Astrocyte (in vitro differentiated cells and primary cell): Measurements from ENCODE around the gene CROCC2.

Experiments used
- EZH2 ChIP-seq: IDR thresholded peaks from 2 replicates; pipeline ENCODE4 v1.6.1; 2012; ENCODE audit warnings: mild to moderate bottlenecking, low read length, inconsistent platforms; ENCODE audit not compliant: insufficient read depth
- TF ChIP-seq, protein P1 (sequence below): IDR thresholded peaks from 2 replicates; pipeline ENCODE4 v1.5.1; 2011; ENCODE audit warnings: low read depth, mild to moderate bottlenecking, inconsistent platforms, low read length, moderate library complexity; ENCODE audit not compliant: insufficient read depth

DNA sequence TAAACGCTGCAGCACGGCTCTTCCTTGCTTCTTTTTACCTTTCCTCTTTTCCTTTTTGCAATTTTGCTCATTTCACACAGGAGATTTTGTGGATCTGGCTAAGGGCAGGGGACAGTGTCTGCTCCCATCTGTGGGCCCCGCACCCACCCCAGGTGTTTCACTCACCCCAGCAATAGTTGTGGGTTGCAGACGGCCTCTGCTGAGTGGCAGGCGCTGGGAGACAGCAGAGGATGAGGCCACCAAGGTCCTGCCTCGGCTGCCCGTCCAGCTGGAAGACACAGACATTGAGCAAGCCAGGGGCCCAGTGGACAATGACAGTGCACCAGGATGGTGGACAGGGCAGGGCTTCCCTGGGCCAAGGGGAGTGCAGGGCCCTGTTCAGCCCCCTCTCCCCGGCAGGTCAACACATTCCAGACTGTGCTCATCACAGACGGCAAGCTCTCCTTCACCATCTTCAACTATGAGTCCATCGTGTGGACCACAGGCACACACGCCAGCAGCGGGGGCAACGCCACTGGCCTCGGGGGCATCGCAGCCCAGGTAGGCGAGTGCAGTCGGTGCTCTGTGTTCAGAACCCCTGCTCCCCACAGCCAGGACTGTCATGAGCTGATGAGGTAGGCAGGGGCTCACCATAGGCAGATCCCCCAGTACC lies 127.3 kb downstream of the CROCC2 start:
- TF ChIP-seq, protein P1, sequence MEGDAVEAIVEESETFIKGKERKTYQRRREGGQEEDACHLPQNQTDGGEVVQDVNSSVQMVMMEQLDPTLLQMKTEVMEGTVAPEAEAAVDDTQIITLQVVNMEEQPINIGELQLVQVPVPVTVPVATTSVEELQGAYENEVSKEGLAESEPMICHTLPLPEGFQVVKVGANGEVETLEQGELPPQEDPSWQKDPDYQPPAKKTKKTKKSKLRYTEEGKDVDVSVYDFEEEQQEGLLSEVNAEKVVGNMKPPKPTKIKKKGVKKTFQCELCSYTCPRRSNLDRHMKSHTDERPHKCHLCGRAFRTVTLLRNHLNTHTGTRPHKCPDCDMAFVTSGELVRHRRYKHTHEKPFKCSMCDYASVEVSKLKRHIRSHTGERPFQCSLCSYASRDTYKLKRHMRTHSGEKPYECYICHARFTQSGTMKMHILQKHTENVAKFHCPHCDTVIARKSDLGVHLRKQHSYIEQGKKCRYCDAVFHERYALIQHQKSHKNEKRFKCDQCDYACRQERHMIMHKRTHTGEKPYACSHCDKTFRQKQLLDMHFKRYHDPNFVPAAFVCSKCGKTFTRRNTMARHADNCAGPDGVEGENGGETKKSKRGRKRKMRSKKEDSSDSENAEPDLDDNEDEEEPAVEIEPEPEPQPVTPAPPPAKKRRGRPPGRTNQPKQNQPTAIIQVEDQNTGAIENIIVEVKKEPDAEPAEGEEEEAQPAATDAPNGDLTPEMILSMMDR = no peak
- TF ChIP-seq EZH2 = no peak
